HG02938 (cell line): ENCODE measurements around the gene UNCX.
"Not testable (repeated sequence)": the region's sequence is repeated elsewhere in the genome, so short reads cannot be mapped to it uniquely, and the experiment has no call there.

ENCODE experiments used
- ATAC-seq: cut with Tn5 transposase; IDR thresholded peaks from one replicate; pipeline ENCODE4 v1.9.1; 2021; ENCODE audit warnings: mild to moderate bottlenecking, moderate library complexity; ENCODE audit not compliant: unreplicated experiment

UNCX gene

GRCh38 chr7:1232623-1233332 lies at the start of gene UNCX:
Gene UNCX, plus strand, starts transcription at chr7:1232872. Its CDS starts 146 bp downstream, at chr7:1233018.
- no peak for ATAC-seq

- no peak for ATAC-seq
These were observed 45.5 kb upstream of the UNCX start for GRCh38 chr7:1187127-1187526.

GRCh38 chr7:1188720-1189294 lies 43.9 kb upstream of the UNCX start:
- ATAC-seq, result no peak

GRCh38 chr7:1189986-1190772 lies 42.5 kb upstream of the UNCX start:
- no peak for ATAC-seq

- no peak for ATAC-seq
These were observed 40.4 kb upstream of the UNCX start for GRCh38 chr7:1192171-1192676.

GRCh38 chr7:1193593-1194424 lies 38.9 kb upstream of the UNCX start:
- ATAC-seq, result no peak

- not testable (repeated sequence) for ATAC-seq
These were observed 36.2 kb upstream of the UNCX start for GRCh38 chr7:1196441-1196840.

GRCh38 chr7:1196950-1197349 lies 35.7 kb upstream of the UNCX start:
- ATAC-seq, result no peak

GRCh38 chr7:1197997-1198625 lies 34.6 kb upstream of the UNCX start:
- no peak for ATAC-seq

GRCh38 chr7:1200045-1200444 lies 32.6 kb upstream of the UNCX start:
- no peak for ATAC-seq

- no peak for ATAC-seq
These were observed 30.8 kb upstream of the UNCX start for GRCh38 chr7:1201916-1202315.

- ATAC-seq, result not testable (repeated sequence)
These were observed 29.8 kb upstream of the UNCX start for GRCh38 chr7:1202914-1203313.

GRCh38 chr7:1204460-1205140 lies 28.1 kb upstream of the UNCX start:
- ATAC-seq, result no peak

- ATAC-seq, result not testable (repeated sequence)
These were observed 26.9 kb upstream of the UNCX start for GRCh38 chr7:1205742-1206141.

- no peak for ATAC-seq
These were observed 23.6 kb upstream of the UNCX start for GRCh38 chr7:1209097-1209496.

GRCh38 chr7:1210321-1210978 lies 22.2 kb upstream of the UNCX start:
- ATAC-seq, result no peak

GRCh38 chr7:1210979-1211608 lies 21.6 kb upstream of the UNCX start:
- no peak for ATAC-seq

- no peak for ATAC-seq
These were observed 21.1 kb upstream of the UNCX start for GRCh38 chr7:1211611-1212010.

GRCh38 chr7:1212025-1212424 lies 20.6 kb upstream of the UNCX start:
- not testable (repeated sequence) for ATAC-seq
